DOHH2 (cell line): ENCODE results near the gene PAMR1.

Source experiments
- CTCF ChIP-seq: fragments of 200-600 bp; sonication (generic); IDR thresholded peaks from one replicate; pipeline ENCODE4 v1.5.1; 2014; ENCODE audit warnings: antibody characterized with exemption, mild to moderate bottlenecking, low read depth, low read length; ENCODE audit not compliant: poor library complexity, severe bottlenecking
- EZH2phosphoT487 ChIP-seq: fragments of 200-600 bp; sonication (generic); IDR thresholded peaks from 2 replicates; pipeline ENCODE4 v1.6.1; 2017; ENCODE audit warnings: borderline replicate concordance, mild to moderate bottlenecking, antibody characterized with exemption, low read length, moderate library complexity, mixed read lengths

GRCh38 chr11:35529971-35530495, 4.6 kb upstream of the PAMR1 start:
- no peak for TF ChIP-seq CTCF
- TF ChIP-seq EZH2phosphoT487 = no peak
